Suprapubic skin (tissue), 4 donors: ENCODE measurements around the gene LZTR1. TPM values are rescaled to one million over a fixed set of nuclear protein-coding genes. Genes with fewer than 3 reads are reported as not detected.

Source experiments
- DNase-seq, 2 donors: peaks; one replicate each; pipeline ENCODE4 v3.0.0-alpha.2; 2019; ENCODE audit warnings: low spot score in 2 of 2
- H3K27ac ChIP-seq: fragments of 200-600 bp; sonication (generic); one replicate; pipeline ENCODE4 v1.5.1; 2019
- H3K27me3 ChIP-seq: fragments of 200-600 bp; sonication (generic); one replicate; pipeline ENCODE4 v1.5.1; 2019
- H3K36me3 ChIP-seq: fragments of 200-600 bp; sonication (generic); one replicate; pipeline ENCODE4 v1.5.1; 2019
- H3K4me1 ChIP-seq: fragments of 200-600 bp; sonication (generic); one replicate; pipeline ENCODE4 v1.5.1; 2019
- H3K4me3 ChIP-seq: fragments of 200-600 bp; sonication (generic); one replicate; pipeline ENCODE4 v1.5.1; 2019; ENCODE audit warnings: mild to moderate bottlenecking
- H3K9me3 ChIP-seq: fragments of 200-600 bp; sonication (generic); one replicate; pipeline ENCODE4 v1.5.1; 2019
- CTCF ChIP-seq, 2 donors: fragments of 200-600 bp in 1 of 2; fragments of 450-650 bp in 1 of 2; sonication (generic) in 1 of 2; IDR thresholded peaks; one replicate each; pipeline ENCODE4 v1.5.1; 2016 to 2019; ENCODE audit warnings: antibody characterized with exemption in 2 of 2, mild to moderate bottlenecking in 1 of 2, moderate library complexity in 1 of 2
- EP300 ChIP-seq: sonication (generic); formaldehyde crosslinking; IDR thresholded peaks from one replicate; pipeline ENCODE4 v1.6.1; 2017; ENCODE audit warnings: antibody characterized with exemption
- POLR2A ChIP-seq, 2 donors: fragments of 450-650 bp; IDR thresholded peaks; one replicate each; pipeline ENCODE4 v1.6.1; 2017; ENCODE audit warnings: antibody characterized with exemption in 2 of 2, mild to moderate bottlenecking in 2 of 2, moderate library complexity in 2 of 2
- POLR2AphosphoS5 ChIP-seq, 3 donors: sonication (generic); formaldehyde crosslinking; IDR thresholded peaks; one replicate each; pipeline ENCODE4 v1.6.1; 2017; ENCODE audit warnings: antibody characterized with exemption in 3 of 3
- WGBS: methylation state at CpG from one replicate; pipeline ENCODE4 v1.1.5; 2018; 5-methylcytosine and 5-hydroxymethylcytosine counted together
- total RNA-seq, 4 donors: library from RNA; depleted of rRNA; stranded (reverse); fragments of >200 nt; gene quantifications; one replicate each; pipeline ENCODE4 v1.1.0, GENCODE V29; 2016

The LZTR1 gene
- total RNA-seq, 4 donors from 2014 or later: 29.3 to 75.6 (median 46.9) TPM

- 74% methylated on average over 17 of the region's 17 CpGs for WGBS
- peaks cover 29% of the 10 kb centered on the region for H3K4me1 ChIP-seq
- no peak for TF ChIP-seq POLR2A (IDR thresholded peaks at IDR 0.05)
- TF ChIP-seq POLR2AphosphoS5 (IDR thresholded peaks at IDR 0.05): no peak
- no peak for TF ChIP-seq EP300
- TF ChIP-seq CTCF (IDR thresholded peaks at IDR 0.05): no peak
Observed at GRCh38 chr22:20977516-20978170, 4.5 kb upstream of the LZTR1 start.

GRCh38 chr22:20978419-20978818 lies 3.7 kb upstream of the LZTR1 start:
- Histone ChIP-seq H3K36me3 (no peaks in the 10 kb centered on the region), H3K27me3 (no peaks in the 10 kb centered on the region), H3K4me1 (peaks cover 37% of the 10 kb centered on the region), H3K27ac (no peak overlapping the region), H3K9me3 (no peaks in the 10 kb centered on the region), H3K4me3 (no peak overlapping the region)
- WGBS: 79% methylated on average over 2 of the region's 2 CpGs
- no peak for DNase-seq
- no peak for TF ChIP-seq EP300
- TF ChIP-seq POLR2AphosphoS5 (IDR thresholded peaks at IDR 0.05): no peak
- TF ChIP-seq POLR2A (IDR thresholded peaks at IDR 0.05): no peak
- no peak for TF ChIP-seq CTCF (IDR thresholded peaks at IDR 0.05)

More at GRCh38 chr22:20977516-20978170, 4.5 kb upstream of the LZTR1 start:
- H3K36me3 ChIP-seq: no peaks in the 10 kb centered on the region
- H3K27me3 ChIP-seq: no peaks in the 10 kb centered on the region
- no peak overlapping the region for H3K4me3 ChIP-seq
- no peak for DNase-seq
- no peak overlapping the region for H3K27ac ChIP-seq
- no peaks in the 10 kb centered on the region for H3K9me3 ChIP-seq

- no peak for DNase-seq
- Histone ChIP-seq H3K27me3 (no peaks in the 10 kb centered on the region), H3K4me3 (peak overlapping the region; percentile 34), H3K9me3 (no peaks in the 10 kb centered on the region), H3K36me3 (no peaks in the 10 kb centered on the region), H3K27ac (no peak overlapping the region), H3K4me1 (peaks cover 43% of the 10 kb centered on the region)
- TF ChIP-seq POLR2AphosphoS5 (IDR thresholded peaks at IDR 0.05) (no peak), POLR2A (IDR thresholded peaks at IDR 0.05) (no peak), CTCF (IDR thresholded peaks at IDR 0.05) (no peak), EP300 (no peak)
- WGBS: 28% methylated on average over 14 of the region's 39 CpGs
Observed at GRCh38 chr22:20979243-20979809, 2.8 kb upstream of the LZTR1 start.

GRCh38 chr22:20979940-20980453 lies 2.1 kb upstream of the LZTR1 start:
- Histone ChIP-seq H3K27me3 (no peaks in the 10 kb centered on the region), H3K36me3 (no peaks in the 10 kb centered on the region), H3K4me1 (peaks cover 43% of the 10 kb centered on the region), H3K4me3 (peak overlapping the region; percentile 34), H3K9me3 (no peaks in the 10 kb centered on the region), H3K27ac (no peak overlapping the region)
- TF ChIP-seq CTCF (IDR thresholded peaks at IDR 0.05): no peak
- no peak for TF ChIP-seq POLR2AphosphoS5 (IDR thresholded peaks at IDR 0.05)
- TF ChIP-seq POLR2A (IDR thresholded peaks at IDR 0.05): no peak
- no peak for TF ChIP-seq EP300
- WGBS: 19% methylated on average over 12 of the region's 13 CpGs
- no peak for DNase-seq

GRCh38 chr22:20980523-20980922 lies 1.6 kb upstream of the LZTR1 start:
- WGBS: 95% methylated on average over 4 of the region's 4 CpGs
- H3K36me3 ChIP-seq: no peaks in the 10 kb centered on the region
- DNase-seq: no peak
- no peaks in the 10 kb centered on the region for H3K27me3 ChIP-seq
- H3K9me3 ChIP-seq: no peaks in the 10 kb centered on the region
- no peak overlapping the region for H3K4me3 ChIP-seq
- no peak for TF ChIP-seq POLR2AphosphoS5 (IDR thresholded peaks at IDR 0.05)
- TF ChIP-seq CTCF (IDR thresholded peaks at IDR 0.05): no peak
- TF ChIP-seq EP300: no peak
- no peak for TF ChIP-seq POLR2A (IDR thresholded peaks at IDR 0.05)
- H3K4me1 ChIP-seq: peaks cover 43% of the 10 kb centered on the region
- H3K27ac ChIP-seq: no peak overlapping the region
